NCI-H2196 (cell line): ENCODE measurements around the gene SLC24A1.

Experiments
- DNase-seq: peaks from one replicate; lab custom pipeline; 2025; ENCODE audit not compliant: unreplicated experiment; lab: John Stamatoyannopoulos, UW

The SLC24A1 gene

GRCh38 chr15:65618560-65619109 is 3.1 kb upstream of the SLC24A1 start:
- DNase-seq: no peak

GRCh38 chr15:65619626-65620290 is 2.0 kb upstream of the SLC24A1 start:
- DNase-seq: no peak

DNA sequence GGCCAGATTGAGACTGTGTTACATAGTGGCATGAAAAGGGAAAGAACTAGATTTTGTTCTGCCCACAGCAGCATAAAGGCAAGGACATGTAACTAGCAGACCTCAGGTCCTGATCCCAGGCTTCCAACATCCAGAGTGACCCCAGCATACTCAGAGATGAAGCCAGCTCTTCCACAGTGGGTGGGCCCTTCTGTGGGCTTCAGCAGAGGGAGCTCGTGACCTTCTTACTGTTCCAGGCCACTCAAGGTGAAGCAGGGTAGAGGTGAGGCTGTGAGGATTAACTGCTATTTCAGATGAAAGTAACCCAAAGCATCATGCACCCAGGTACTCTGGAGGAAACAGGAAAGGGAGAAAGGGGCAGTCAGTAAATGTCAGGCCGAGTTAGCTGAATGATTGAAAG is 905 bp upstream of the SLC24A1 start:
- DNase-seq: no peak

DNA sequence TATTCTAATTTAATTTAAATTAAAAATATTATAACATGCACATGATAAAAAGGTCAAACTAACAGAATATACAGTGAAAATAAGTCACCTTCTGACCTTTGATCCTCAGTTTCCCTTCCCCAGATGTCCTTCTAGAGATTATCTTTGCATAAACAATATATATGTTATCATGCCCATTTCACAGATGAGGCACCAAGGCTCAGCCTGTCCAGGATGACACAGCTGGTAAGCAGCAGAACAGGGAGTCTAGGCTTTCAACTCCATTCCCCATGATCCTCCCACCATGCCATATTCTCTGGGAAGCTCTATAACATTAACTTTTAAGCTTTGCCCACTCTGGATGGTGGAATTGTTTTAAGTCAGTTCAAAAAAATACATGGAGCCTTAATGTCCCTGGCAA is 1.4 kb downstream of the SLC24A1 start:
- no peak for DNase-seq

DNA sequence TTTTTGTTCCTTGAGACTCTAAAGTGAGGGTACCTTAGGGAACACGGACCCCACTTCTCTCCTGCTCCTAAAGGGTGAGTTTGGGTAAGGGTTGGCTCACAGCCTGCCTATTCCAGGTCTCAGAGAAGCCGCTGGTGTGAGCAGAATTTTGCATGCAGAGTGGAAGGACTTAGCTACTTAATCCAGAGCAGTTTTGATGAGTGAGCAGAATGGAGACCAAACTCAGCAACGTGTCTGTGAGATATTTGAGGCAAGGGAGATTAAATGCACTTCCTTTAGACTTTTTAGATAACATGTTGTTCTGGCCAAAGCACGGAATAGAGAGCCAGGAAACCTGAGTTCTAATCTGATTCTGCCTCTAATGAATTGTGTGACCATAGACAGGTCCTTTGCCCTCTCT is 5.1 kb downstream of the SLC24A1 start:
- no peak for DNase-seq

DNA sequence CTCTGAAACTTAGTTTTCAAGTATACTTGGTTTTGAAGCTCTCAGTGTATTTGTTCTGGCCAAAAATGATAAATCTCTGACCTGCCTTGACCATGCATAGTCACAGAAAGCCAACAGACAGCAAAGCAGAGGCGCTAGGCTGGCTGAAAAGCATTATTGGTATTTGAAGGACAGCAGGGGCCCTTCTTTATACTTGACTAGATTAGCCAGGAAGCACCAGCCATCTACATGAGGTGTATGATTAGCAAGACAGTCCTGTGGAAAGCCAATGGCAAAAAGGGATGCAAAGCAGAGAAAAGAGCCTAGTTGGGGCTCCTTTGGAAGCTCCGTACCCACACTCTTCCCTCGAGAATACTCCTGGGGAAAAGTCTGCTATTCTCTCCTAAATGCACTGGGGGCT is 7.8 kb downstream of the SLC24A1 start:
- no peak for DNase-seq

- DNase-seq: no peak
These were observed 9.0 kb downstream of the SLC24A1 start for GRCh38 chr15:65630760-65631159.

- no peak for DNase-seq
These were observed 9.8 kb downstream of the SLC24A1 start for GRCh38 chr15:65631503-65631902.

DNA sequence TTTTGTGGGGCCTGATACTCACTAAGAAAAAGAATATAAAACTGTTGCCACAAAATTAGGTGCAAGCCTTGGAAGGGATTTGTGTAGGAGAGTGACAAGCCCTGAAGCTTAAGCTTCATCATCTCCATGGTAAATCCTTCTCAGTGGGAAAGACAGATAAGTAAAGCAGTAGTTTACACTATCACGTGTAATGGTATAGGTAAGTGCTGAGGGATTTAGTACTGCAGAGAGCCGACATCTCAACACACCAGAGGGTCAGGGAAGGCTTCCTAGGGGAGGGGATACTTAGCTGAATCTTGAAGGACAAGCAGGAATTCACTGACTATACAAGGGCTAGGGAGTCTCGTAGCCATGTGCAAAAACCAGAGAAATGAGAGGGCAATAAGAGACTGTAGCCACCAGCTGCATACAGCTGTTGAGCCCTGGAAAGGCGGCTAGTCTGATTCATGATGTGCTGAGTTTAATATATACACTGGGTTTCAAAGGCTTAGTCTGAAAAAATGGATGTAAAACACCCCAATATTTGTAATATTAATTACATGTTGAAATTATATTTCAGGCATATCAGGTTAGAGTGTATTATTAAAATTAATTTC is 11.1 kb downstream of the SLC24A1 start:
- DNase-seq: no peak

DNA sequence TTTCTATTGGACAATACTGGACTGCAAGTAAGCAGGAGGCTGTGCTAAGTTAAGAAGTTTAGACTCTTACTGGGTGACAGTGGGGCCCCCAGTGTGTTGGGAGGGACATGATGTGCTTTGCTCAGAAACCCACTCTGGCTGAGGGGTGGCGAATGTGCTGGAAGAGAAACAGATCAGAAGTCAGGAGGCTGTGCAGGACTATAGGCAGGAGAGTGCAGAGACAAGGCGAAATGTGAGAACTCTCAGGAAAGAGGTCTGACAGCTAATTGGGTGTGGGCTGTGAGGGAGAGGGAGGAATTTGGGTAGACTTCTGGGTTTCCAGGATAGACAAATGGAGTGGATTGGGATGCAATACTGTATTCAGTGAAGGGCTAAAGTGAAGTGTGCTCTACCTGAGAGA is 12.0 kb downstream of the SLC24A1 start:
- DNase-seq: no peak

DNA sequence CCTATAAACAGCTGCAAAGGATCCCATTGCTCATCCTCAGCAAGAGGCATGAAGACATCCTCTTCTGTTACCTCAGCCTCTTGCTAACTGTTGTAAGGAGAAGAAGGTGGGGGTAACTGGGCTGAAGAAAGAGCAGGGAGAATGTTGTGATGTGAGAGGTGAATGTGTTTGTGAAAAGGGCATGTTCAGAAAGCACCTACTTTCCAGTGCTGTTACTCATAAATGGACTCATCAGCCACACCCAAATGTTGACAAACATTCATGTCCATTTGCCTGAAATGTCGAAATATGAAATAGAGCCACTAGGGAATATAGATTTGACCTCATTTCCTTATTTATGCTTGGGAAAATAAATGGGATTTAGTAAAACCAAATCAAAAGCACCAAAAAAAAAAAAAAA is 12.6 kb downstream of the SLC24A1 start:
- no peak for DNase-seq

- DNase-seq: no peak
These were observed 16.4 kb downstream of the SLC24A1 start for GRCh38 chr15:65638109-65638508.

DNA sequence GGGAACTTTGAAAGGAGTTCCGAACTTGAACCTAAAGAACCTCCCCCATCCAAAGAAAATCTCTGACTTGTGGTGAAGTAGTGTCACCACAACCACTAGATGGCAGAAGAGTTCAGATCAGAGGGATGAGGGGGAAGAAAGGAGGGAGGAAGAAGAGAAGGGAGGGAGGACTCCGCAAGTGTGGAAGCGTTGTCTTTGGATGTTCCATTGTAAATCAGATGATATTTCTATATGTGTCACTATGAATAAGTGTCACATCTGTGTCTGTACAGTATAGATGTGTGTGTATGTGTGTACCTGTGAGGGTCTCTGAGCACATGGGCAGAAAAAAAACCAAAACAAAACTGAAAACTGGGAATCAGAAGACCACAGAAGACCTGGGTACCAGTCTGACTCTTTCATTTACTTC is 16.9 kb downstream of the SLC24A1 start:
- DNase-seq: peak; percentile 76

- no peak for DNase-seq
These were observed 17.8 kb downstream of the SLC24A1 start for GRCh38 chr15:65639509-65639908.

DNA sequence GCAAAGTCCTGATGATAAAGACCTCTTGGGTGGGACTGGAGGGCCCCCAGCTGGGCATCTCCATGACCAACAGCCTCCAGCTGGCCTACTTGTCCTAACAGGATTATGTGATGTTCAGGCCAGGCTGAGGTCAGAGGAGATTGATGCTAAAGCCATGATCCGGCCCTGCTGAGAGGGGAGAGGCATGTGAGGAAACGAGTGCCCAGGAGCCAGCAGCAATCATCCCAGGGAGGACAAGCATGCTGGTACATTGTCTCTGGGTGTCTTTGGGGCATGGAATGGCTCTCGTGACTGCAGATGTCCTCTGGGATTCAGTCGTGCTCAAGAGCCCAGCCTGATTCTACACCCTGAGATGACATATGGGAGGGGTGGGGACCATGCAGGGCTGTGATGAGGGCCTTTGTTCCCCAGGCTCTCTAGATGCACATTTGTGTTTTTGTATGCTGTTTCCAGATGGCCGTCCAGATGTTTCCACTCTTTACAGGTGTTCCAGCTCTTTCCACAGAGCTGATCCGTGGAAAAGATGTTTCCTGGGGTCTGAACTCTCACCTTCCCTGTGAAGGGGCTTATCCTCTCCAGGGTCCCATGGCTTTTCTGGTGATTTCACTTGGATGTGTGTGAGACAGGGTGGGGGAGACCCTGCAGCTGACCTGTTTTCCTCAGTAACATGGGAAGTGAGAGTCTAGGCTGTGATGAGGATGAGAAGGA is 20.2 kb downstream of the SLC24A1 start:
- no peak for DNase-seq

GRCh38 chr15:65642594-65642993 is 20.9 kb downstream of the SLC24A1 start:
- no peak for DNase-seq

- DNase-seq: no peak
These were observed 22.5 kb downstream of the SLC24A1 start for GRCh38 chr15:65644282-65644681.

- DNase-seq: no peak
These were observed 23.7 kb downstream of the SLC24A1 start for GRCh38 chr15:65645392-65645791.

GRCh38 chr15:65646486-65646885 is 24.7 kb downstream of the SLC24A1 start:
- no peak for DNase-seq

- no peak for DNase-seq
These were observed 28.7 kb downstream of the SLC24A1 start for GRCh38 chr15:65650312-65651041.

GRCh38 chr15:65651042-65651322 is 29.2 kb downstream of the SLC24A1 start:
- DNase-seq: no peak
